HG03095 (cell line): ENCODE measurements around the gene CNDP1.
A peak's percentile ranks its signal among the peaks of the same experiment; 100 is the strongest.
"Not testable (repeated sequence)": the region's sequence is repeated elsewhere in the genome, so short reads cannot be mapped to it uniquely, and the experiment has no call there.

ENCODE experiments used
- ATAC-seq: cut with Tn5 transposase; IDR thresholded peaks from one replicate; pipeline ENCODE4 v1.9.1; 2021; ENCODE audit warnings: moderate library complexity; ENCODE audit not compliant: unreplicated experiment

CNDP1 gene

GRCh38 chr18:74520096-74520833, 14.0 kb upstream of the CNDP1 start:
- no peak for ATAC-seq

DNA sequence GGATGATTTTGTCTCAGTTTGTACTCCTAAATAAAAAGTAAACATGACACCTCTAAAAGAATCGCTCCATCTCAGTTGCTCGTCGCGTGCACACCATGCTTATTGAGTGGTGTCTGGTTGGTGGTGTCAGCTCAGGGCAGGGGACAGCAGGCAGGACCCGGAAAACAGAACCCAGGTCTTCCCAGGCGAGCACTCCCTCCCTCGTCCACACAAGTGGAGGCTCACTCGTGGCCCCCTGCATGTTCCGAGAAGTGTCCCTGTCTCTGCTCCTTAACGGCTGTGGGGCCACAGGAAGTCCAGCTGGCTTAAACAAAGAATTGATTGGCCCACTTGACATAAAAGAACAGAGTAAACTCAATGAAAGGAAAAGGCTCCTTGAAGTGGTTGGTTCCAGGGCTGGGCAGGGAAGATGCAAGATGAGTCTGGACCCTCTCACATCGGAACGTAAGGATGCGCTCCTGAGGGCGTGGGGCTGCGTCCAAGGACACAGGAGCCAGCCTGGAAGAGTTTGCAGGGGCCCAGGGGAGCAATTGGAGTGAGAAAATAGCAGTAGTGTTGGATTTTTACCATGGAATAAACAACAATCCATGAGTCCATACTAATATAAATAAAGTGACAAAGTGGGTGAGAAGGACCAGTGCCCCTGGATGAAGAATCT, 13.1 kb upstream of the CNDP1 start:
- no peak for ATAC-seq

- ATAC-seq = no peak
These were observed 11.4 kb upstream of the CNDP1 start for GRCh38 chr18:74522635-74523548.

- ATAC-seq = no peak
These were observed 10.2 kb upstream of the CNDP1 start for GRCh38 chr18:74524097-74524496.

- ATAC-seq = not testable (repeated sequence)
These were observed 9.4 kb upstream of the CNDP1 start for GRCh38 chr18:74524915-74525314.

DNA sequence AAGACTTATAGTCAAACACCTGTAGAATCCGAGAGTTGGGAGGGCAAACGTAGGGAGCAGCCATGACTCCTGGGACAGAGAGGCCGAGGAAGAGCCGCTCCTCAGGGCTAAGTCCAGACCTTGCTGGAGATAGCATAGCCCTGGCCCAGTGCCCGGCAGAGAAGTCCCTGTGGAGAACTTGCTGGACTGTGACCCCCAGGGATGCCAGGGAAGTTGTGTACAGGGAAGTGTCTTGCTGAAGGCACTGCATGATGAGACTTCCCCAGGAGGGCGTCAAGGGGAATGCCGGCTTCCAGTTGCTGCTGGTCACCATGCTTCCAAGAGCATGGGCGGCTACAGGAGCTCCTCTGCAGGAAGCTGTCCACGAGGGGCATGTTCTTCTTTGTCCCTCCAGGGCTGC, 8.6 kb upstream of the CNDP1 start:
- ATAC-seq = no peak

GRCh38 chr18:74526488-74526887, 7.8 kb upstream of the CNDP1 start:
- ATAC-seq = no peak

DNA sequence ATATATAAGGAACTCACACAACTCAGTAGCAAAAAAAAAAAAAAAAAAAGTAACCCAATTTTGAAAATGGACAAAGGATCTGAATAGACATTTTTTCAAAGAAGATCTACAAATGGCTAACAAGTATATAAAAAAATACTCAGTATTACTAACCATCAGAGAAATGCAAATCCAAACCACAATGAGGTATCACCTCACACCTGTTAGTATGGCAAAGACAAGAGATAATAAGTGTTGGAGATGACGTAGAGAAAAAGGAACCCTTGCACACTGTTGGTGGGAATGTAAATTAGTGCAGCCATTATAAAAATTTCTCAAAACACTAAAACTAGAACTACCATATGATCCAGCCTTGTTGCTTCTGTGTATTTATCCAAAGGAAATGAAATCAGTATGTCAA, 5.8 kb upstream of the CNDP1 start:
- no peak for ATAC-seq

- no peak for ATAC-seq
These were observed 5.4 kb upstream of the CNDP1 start for GRCh38 chr18:74528913-74529312.

DNA sequence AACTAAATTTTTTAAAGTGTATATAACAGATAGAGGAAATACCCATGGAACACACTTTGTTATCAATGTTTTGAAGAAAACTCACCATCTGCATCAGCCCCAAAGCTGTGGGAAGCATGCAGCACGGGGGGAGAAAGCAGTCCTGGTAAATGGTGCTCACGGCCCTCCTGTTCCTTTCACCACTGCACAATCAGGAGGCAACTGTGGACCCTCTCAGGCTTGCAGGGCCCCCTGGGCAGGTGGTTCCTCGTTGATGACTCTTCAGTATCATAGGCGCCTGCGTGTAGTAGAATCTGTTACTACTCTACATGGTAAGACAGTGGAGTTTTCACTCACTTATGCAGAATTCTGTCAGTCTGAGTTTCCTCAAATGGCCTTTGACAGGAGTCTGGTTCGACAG, 4.9 kb upstream of the CNDP1 start:
- no peak for ATAC-seq

- no peak for ATAC-seq
These were observed 4.3 kb upstream of the CNDP1 start for GRCh38 chr18:74529811-74530583.

DNA sequence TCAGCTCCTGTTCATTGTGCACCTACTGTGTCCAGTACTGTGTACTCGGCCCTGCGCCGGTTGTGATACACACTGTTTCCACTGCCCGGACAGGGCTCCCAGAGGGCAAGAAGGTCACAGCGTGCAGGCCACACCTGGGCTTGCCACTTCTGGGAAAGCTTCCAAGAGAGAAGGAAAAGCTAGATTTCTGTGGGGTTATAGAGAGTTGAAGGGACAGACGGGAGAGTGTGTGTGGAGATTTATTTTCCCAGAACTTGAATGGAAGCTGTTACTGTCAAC, 3.8 kb upstream of the CNDP1 start:
- ATAC-seq = no peak

GRCh38 chr18:74531043-74531442, 3.3 kb upstream of the CNDP1 start:
- no peak for ATAC-seq

DNA sequence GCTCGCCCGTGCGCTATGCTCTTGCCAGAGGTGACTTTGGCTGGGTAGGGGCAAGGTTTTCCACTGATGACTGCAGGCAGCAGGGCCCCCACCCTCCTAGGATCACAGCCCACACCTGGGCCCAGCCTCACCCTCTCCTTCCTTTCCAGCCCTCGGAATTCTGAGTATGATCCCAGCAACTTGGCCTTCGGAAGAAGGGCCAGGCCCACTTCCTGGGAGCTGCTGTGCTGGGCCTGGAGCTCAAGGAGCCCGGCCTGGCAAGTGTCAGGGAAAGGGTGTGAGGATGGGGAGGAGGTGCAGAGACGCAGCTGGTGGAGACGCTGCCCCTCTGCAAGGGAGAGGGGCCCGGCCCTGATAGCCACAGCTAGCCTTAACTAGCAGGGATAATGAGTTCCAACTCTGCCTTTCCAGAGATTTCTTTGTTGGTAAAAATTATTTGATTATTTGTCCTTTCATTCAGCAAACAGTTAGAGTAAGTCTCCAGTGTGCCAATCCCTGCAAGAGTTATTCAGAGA, 1.7 kb upstream of the CNDP1 start:
- no peak for ATAC-seq

GRCh38 chr18:74533666-74534065, 634 bp upstream of the CNDP1 start:
- ATAC-seq = no peak

GRCh38 chr18:74534981-74535649, 815 bp downstream of the CNDP1 start:
- peak; percentile 64 for ATAC-seq

DNA sequence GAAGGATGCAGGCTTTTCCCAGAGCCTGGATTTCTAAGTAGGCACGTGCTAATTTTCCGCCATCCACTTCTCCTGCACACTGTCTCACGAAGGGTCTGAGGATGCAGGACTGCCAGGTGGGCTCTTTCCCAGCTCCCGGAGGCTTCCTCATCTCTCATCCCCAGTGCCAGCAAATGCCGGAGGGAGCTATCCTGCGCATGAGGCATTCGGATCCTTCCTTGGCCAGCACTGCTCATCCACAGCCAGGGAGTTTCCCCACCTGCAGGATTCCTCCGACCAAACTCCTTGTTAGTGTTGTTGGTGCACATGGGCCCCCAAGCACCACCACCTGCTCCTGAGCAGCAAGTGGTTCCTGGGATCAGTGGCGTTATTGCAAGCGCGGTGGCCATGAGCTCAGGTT, 5.0 kb downstream of the CNDP1 start:
- ATAC-seq = no peak

DNA sequence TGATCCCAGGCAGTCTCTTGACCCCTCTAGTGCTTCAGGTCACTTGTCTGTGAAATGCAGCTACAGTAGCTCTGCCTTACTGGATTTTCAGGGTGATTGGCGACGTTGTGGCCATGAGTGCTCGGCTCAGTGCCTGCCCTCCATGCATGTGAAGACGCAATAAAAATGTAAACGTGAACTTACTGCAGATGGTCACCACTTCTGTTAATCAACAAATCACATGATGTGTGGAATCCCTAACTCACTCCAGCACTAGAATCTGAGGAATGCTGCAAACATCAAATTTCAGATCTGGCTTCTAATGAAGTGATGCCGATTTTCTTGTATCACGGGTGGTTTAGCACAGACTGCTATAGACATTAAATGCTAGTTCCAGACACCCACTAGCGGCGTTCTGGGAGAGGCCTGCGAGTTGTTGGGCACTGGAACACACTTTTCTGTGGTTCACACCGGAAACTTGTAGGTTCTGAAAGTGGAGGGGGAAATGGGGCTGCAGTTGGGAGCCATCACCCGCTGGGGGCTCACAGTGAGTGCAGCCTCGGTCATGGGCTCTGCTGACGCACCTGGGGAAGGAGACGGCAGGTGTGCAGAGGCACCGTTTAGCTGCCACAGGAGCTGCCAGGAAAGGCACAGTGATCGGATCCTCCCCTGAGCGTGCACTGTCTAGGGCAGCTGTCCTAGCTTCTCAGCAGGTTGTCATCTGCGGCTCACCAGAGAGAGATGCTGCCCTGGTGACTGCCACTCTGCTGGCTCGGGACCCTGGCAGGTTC, 6.5 kb downstream of the CNDP1 start:
- no peak for ATAC-seq

- no peak for ATAC-seq
These were observed 7.6 kb downstream of the CNDP1 start for GRCh38 chr18:74541703-74542555.
